Sigmoid colon (tissue), 7 donors: ENCODE measurements around the gene PEX14. TPM values are rescaled to one million over a fixed set of nuclear protein-coding genes. Genes with fewer than 3 reads are reported as not detected.

Source experiments
- DNase-seq: peaks from one replicate; pipeline ENCODE4 v3.0.0-alpha.2; 2019
- H3K27ac ChIP-seq, 4 donors: fragments of 200-600 bp; sonication (generic); one replicate each; pipeline ENCODE4 v1.5.1; 2016 to 2019; ENCODE audit warnings: mild to moderate bottlenecking in 1 of 4
- H3K27me3 ChIP-seq, 3 donors: fragments of 200-600 bp; sonication (generic); one replicate each; pipeline ENCODE4 v1.5.1; 2019; ENCODE audit warnings: mild to moderate bottlenecking in 1 of 3
- H3K36me3 ChIP-seq, 4 donors: fragments of 200-600 bp; sonication (generic); one replicate each; pipeline ENCODE4 v1.5.1; 2016 to 2019
- H3K4me1 ChIP-seq, 4 donors: fragments of 200-600 bp; sonication (generic); one replicate each; pipeline ENCODE4 v1.5.1; 2017 to 2019
- H3K4me3 ChIP-seq, 4 donors: fragments of 200-600 bp; sonication (generic); one replicate each; pipeline ENCODE4 v1.5.1; 2017 to 2019; ENCODE audit warnings: mild to moderate bottlenecking in 2 of 4, moderate library complexity in 1 of 4
- H3K9me3 ChIP-seq, 4 donors: fragments of 200-600 bp in 3 of 4; sonication (generic) in 3 of 4; one replicate each; pipeline versions ENCODE4 v1.5.1 to v1.6.1; 2013 to 2019
- EP300 ChIP-seq, 4 donors: sonication (generic); formaldehyde crosslinking; IDR thresholded peaks; one replicate each; pipeline ENCODE4 v1.6.1; 2017; ENCODE audit warnings: antibody characterized with exemption in 4 of 4
- POLR2A ChIP-seq, 2 donors: fragments of 450-650 bp; IDR thresholded peaks; one replicate each; pipeline ENCODE4 v1.6.1; 2016; ENCODE audit warnings: antibody characterized with exemption in 2 of 2, mild to moderate bottlenecking in 2 of 2, moderate library complexity in 2 of 2
- POLR2AphosphoS5 ChIP-seq, 4 donors: sonication (generic); formaldehyde crosslinking; IDR thresholded peaks; one replicate each; pipeline ENCODE4 v1.6.1; 2017; ENCODE audit warnings: antibody characterized with exemption in 4 of 4
- WGBS, 2 donors: extraction: QIAGEN DNeasy Blood & Tissue Kit; methylation state at CpG; one replicate each; pipeline ENCODE4 v1.1.7; 2013; 5-methylcytosine and 5-hydroxymethylcytosine counted together
- intact Hi-C: fragments of 100-400 bp; cut with DNase I; formaldehyde crosslinking; loops from one replicate; pipeline ENCODE4 v1.15.1; 2023
- polyA plus RNA-seq, 3 donors: library from polyadenylated mRNA; stranded (reverse); fragments of 200-250 nt; gene quantifications; one replicate each; pipeline ENCODE4 v1.2.3, GENCODE V29; 2013
- total RNA-seq, 4 donors: library from RNA; depleted of rRNA; stranded (reverse); fragments of >200 nt; gene quantifications; one replicate each; pipeline ENCODE4 v1.1.0, GENCODE V29; 2016
- TF ChIP-seq, protein P1 (sequence below), 4 experiments: fragments of 450-650 bp in 3 of 4; fragments of 200-600 bp in 1 of 4; IDR thresholded peaks; one replicate each; pipeline ENCODE4 v1.5.1; 2016 to 2019; ENCODE audit warnings: antibody characterized with exemption in 4 of 4, mild to moderate bottlenecking in 3 of 4, moderate library complexity in 2 of 4
- donor health status: healthy with polysubstance abuse.
- donor health status: Bipolar disorder and iron deficiency.
- donor health status: healthy.

The PEX14 gene
- total and polyA plus RNA-seq, 7 donors, result 8.3 to 23.3 (median 14.4) TPM

DNA sequence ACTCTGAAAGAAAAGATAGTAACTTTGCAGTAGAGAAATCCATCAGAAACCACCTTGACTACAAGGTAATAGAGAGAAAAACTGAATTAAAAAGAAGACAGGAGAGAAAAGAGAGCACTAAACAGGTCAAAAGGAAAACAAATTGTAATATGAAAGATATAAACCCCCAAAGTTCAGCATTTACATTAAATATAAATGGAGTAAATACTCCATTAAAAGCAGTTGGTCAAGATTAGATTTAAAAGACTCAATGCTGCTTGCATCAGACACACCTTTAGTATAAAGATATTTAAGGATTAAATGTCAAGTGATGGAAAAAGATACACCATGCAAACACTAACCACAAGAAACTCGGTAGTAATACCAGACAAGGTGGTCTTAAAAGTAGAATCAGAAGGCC, 110.5 kb downstream of the PEX14 start:
- Histone ChIP-seq H3K4me3 (no peak overlapping the region), H3K9me3 (no peaks in the 10 kb centered on the region), H3K4me1 (no peaks in the 10 kb centered on the region), H3K36me3 (no peaks in the 10 kb centered on the region), H3K27ac (no peak overlapping the region), H3K27me3 (no peaks in the 10 kb centered on the region)
- intact Hi-C loops, result no loop called here
- 84 to 92% methylated on average over 1 of the region's 1 CpG for WGBS, 2 donors
- DNase-seq, result no peak
- TF ChIP-seq POLR2AphosphoS5 (IDR thresholded peaks at IDR 0.05) (no peak), EP300 (IDR thresholded peaks at IDR 0.05) (no peak), POLR2A (IDR thresholded peaks at IDR 0.05) (no peak)
- TF ChIP-seq, protein P1, sequence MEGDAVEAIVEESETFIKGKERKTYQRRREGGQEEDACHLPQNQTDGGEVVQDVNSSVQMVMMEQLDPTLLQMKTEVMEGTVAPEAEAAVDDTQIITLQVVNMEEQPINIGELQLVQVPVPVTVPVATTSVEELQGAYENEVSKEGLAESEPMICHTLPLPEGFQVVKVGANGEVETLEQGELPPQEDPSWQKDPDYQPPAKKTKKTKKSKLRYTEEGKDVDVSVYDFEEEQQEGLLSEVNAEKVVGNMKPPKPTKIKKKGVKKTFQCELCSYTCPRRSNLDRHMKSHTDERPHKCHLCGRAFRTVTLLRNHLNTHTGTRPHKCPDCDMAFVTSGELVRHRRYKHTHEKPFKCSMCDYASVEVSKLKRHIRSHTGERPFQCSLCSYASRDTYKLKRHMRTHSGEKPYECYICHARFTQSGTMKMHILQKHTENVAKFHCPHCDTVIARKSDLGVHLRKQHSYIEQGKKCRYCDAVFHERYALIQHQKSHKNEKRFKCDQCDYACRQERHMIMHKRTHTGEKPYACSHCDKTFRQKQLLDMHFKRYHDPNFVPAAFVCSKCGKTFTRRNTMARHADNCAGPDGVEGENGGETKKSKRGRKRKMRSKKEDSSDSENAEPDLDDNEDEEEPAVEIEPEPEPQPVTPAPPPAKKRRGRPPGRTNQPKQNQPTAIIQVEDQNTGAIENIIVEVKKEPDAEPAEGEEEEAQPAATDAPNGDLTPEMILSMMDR (IDR thresholded peaks at IDR 0.05), result no peak

DNA sequence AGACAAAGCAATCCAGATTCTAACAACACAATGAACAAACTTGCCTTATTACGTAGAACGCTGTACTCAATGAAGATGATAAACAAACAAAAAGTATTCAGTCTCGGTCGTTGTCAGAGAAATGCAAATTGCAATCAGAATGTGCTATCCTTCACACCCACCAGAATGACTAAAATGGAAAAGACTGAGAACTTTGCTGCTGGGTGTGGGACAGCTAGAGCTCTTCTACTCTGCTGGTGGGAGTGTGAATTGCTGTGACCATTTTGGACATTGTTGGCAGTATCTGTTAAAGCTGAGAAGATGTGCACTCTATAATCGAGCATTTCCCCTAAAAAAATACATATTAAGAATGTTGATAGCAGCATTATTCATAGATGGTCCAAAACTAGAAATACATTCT, 111.4 kb downstream of the PEX14 start:
- no peak for TF ChIP-seq POLR2AphosphoS5 (IDR thresholded peaks at IDR 0.05)
- TF ChIP-seq POLR2A (IDR thresholded peaks at IDR 0.05), result no peak
- no peak for TF ChIP-seq EP300 (IDR thresholded peaks at IDR 0.05)
- TF ChIP-seq, protein P1 (IDR thresholded peaks at IDR 0.05), result no peak
- Histone ChIP-seq H3K27me3 (no peaks in the 10 kb centered on the region), H3K27ac (no peak overlapping the region), H3K4me1 (peaks cover 0 to 2% (median 0%) of the 10 kb centered on the region in 4 donors), H3K36me3 (no peaks in the 10 kb centered on the region), H3K4me3 (no peak overlapping the region), H3K9me3 (no peaks in the 10 kb centered on the region)
- intact Hi-C loops, result no loop called here
- 87 to 92% methylated on average over 5 of the region's 5 CpGs for WGBS, 2 donors
- DNase-seq, result no peak

DNA sequence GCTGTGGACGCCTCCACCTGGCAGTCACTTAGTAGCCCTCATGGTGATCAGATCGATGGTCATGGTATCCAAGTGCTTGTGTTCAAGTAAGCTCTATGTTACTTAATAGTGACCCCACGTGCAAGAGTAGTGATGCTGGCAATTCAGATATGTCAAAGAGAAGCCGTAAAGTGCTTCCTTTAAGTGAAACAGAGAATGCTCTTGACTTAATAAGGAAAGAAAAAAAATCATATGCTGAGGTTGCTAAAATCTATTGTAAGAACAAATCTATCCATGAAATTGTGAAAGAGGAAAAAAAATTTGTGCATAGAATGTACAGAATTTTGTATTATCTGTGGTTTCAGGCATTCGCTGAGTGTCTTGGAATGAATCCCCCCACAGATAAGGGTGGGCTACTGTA, 113.9 kb downstream of the PEX14 start:
- TF ChIP-seq, protein P1 (IDR thresholded peaks at IDR 0.05), result no peak
- TF ChIP-seq EP300 (IDR thresholded peaks at IDR 0.05) (no peak), POLR2A (IDR thresholded peaks at IDR 0.05) (no peak), POLR2AphosphoS5 (IDR thresholded peaks at IDR 0.05) (no peak)
- H3K27me3 ChIP-seq, result no peaks in the 10 kb centered on the region
- 94 to 95% methylated on average over 5 of the region's 5 CpGs for WGBS, 2 donors
- peaks cover 0 to 26% (median 16%) of the 10 kb centered on the region in 4 donors for H3K4me1 ChIP-seq
- no peak overlapping the region for H3K27ac ChIP-seq
- H3K36me3 ChIP-seq, result no peaks in the 10 kb centered on the region
- H3K9me3 ChIP-seq, result no peaks in the 10 kb centered on the region
- no peak for DNase-seq
- H3K4me3 ChIP-seq, result no peak overlapping the region
- intact Hi-C loops, result no loop called here

DNA sequence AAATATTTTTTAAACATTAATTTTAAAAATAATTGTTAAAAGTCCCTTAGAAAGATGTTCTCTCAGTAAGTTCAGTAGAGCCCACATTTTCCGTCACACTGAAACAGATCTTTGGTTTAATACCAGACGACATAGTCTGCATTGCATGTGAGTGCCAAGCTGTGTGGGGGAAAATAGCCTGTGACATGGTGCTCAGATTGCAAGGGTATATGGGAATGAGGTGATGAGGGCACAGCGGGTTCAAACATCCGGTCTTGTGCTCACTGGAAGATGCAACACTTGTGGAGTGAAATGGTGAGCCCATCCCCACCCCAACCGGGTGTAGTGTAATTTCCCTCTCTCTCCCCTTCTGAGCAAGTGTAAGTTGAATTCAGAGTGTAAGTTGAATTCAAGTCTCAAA, 114.3 kb downstream of the PEX14 start:
- H3K4me1 ChIP-seq, result peaks cover 0 to 26% (median 16%) of the 10 kb centered on the region in 4 donors

More for the DNA sequence above, 114.3 kb downstream of the PEX14 start:
- 95 to 96% methylated on average over 5 of the region's 5 CpGs for WGBS, 2 donors
- Histone ChIP-seq H3K27me3 (no peaks in the 10 kb centered on the region), H3K36me3 (no peaks in the 10 kb centered on the region), H3K4me3 (no peak overlapping the region), H3K27ac (no peak overlapping the region), H3K9me3 (no peaks in the 10 kb centered on the region)
- intact Hi-C loops, result no loop called here
- TF ChIP-seq EP300 (IDR thresholded peaks at IDR 0.05), result no peak
- TF ChIP-seq, protein P1 (IDR thresholded peaks at IDR 0.05), result no peak
- no peak for TF ChIP-seq POLR2AphosphoS5 (IDR thresholded peaks at IDR 0.05)
- no peak for TF ChIP-seq POLR2A (IDR thresholded peaks at IDR 0.05)
- no peak for DNase-seq
